Type B pancreatic cell (in vitro differentiated cells): Measurements from ENCODE around the gene GUCY1B1. TPM values are rescaled to one million over a fixed set of nuclear protein-coding genes. Genes with fewer than 3 reads are reported as not detected.

Experiments used
- DNase-seq: peaks from one replicate; pipeline ENCODE4 v3.0.0; 2021; ENCODE audit warnings: mixed read lengths; ENCODE audit not compliant: unreplicated experiment; ENCODE audit errors: extremely low spot score
- H3K27ac Mint-ChIP-seq: 2 replicates; pipeline ENCODE4 v1.8.0; 2021; ENCODE audit warnings: mild to moderate bottlenecking, mixed read lengths
- H3K27me3 Mint-ChIP-seq: 2 replicates; pipeline ENCODE4 v1.8.0; 2021; ENCODE audit warnings: mixed read lengths
- H3K36me3 Mint-ChIP-seq: 2 replicates; pipeline ENCODE4 v1.8.0; 2021; ENCODE audit warnings: mixed read lengths
- H3K4me1 Mint-ChIP-seq: one replicate; pipeline ENCODE4 v1.8.0; 2021; ENCODE audit warnings: mixed read lengths; ENCODE audit not compliant: unreplicated experiment
- H3K4me3 Mint-ChIP-seq: 2 replicates; pipeline ENCODE4 v1.8.0; 2021; ENCODE audit warnings: mild to moderate bottlenecking, mixed read lengths
- H3K9me3 Mint-ChIP-seq: 2 replicates; pipeline ENCODE4 v1.8.0; 2021; ENCODE audit warnings: mixed read lengths
- CTCF ChIP-seq: fragments of 200-600 bp; sonication (generic); conservative IDR thresholded peaks from 2 replicates; pipeline ENCODE4 v1.5.0; 2021; ENCODE audit warnings: antibody characterized with exemption, mild to moderate bottlenecking
- total RNA-seq: library from RNA; stranded (reverse); gene quantifications from 2 replicates; pipeline ENCODE4 v1.2.1, GENCODE V29; 2021; ENCODE audit warnings: low replicate concordance

The GUCY1B1 gene
- total RNA-seq, 1 donor from 2014 or later, result 6.6 TPM

DNA sequence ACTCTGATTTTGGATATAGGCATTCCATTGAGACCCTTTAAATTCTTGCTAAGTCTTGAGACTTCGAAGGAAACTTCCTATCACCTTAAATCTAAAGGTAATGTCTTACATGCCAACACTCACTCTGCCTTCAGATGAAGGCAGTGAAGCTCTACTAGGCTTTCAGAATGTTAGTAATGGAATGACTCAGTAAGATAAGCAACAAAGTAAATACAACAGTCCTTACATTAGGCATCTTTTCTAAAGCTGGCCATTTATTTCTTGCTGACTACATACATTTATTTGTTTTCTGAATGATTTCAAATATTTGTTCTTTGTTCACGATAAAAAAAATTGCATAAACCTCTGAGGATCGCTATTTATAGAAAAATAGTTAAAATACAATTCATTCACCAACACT, 63.8 kb downstream of the GUCY1B1 start:
- no peak for TF ChIP-seq CTCF

DNA sequence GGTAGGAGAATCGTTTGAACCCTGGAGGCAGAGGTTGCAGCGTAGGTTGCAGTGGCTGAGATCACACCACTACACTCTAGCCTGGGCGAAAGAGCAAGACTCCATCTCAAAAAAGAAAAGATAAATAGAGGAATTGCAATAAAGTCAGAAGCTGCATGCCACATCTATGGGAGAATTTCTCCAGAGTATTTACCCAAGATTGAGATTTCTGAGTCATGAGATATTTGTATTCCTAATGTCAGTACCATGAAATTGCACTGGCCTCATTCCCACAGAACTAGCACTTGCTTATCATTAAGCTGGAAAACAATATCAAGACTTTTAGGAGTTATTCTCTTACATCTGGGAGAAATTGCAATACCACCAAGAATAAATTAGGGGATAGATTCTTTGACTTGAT, 69.8 kb downstream of the GUCY1B1 start:
- no peak for TF ChIP-seq CTCF
- no peak for DNase-seq
- no peak overlapping the region for H3K4me3 Mint-ChIP-seq
- H3K36me3 Mint-ChIP-seq, result no peaks in the 10 kb centered on the region
- no peaks in the 10 kb centered on the region for H3K27me3 Mint-ChIP-seq
- H3K4me1 Mint-ChIP-seq, result peaks cover 4% of the 10 kb centered on the region
- H3K27ac Mint-ChIP-seq, result no peak overlapping the region
- peaks cover 6% of the 10 kb centered on the region for H3K9me3 Mint-ChIP-seq

More for the DNA sequence above, 63.8 kb downstream of the GUCY1B1 start:
- no peaks in the 10 kb centered on the region for H3K36me3 Mint-ChIP-seq
- H3K9me3 Mint-ChIP-seq, result peaks cover 14% of the 10 kb centered on the region
- H3K27ac Mint-ChIP-seq, result no peak overlapping the region
- DNase-seq, result no peak
- H3K4me3 Mint-ChIP-seq, result peak overlapping the region; percentile 45
- no peaks in the 10 kb centered on the region for H3K27me3 Mint-ChIP-seq
- no peaks in the 10 kb centered on the region for H3K4me1 Mint-ChIP-seq

GRCh38 chr4:155832664-155833063, 73.8 kb downstream of the GUCY1B1 start:
- Mint-ChIP-seq H3K36me3 (no peaks in the 10 kb centered on the region), H3K4me3 (no peak overlapping the region), H3K4me1 (peaks cover 4% of the 10 kb centered on the region), H3K27me3 (no peaks in the 10 kb centered on the region), H3K27ac (no peak overlapping the region), H3K9me3 (no peaks in the 10 kb centered on the region)
- DNase-seq, result no peak
- no peak for TF ChIP-seq CTCF

DNA sequence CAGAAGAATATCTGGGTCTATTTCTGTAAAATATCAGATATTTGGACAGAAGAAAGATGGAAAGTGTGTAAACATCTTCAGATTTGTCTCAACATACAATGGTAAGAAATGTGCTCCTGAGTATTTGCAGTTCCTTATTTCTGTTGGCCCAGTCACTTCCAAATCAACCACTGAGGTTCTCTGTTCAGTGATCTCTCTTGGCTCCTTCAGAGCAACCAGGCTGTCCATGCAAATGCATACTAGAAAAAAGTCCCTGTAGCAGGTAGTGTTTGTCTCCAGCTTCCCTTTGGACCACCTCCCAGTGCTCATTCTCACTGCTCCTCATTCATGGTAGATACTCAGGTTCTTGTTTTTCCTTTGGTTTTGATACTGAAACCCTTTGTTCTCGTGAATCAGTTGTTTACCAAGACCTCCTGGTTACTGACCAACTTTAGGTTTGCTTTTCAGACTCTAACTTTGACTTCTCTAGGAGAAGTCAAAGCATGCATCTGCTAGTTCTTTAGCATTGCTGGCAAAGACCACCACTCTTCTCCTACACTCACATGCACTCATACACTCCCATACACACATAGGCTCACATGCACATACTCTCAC, 78.5 kb downstream of the GUCY1B1 start:
- no peak for DNase-seq
- H3K27ac Mint-ChIP-seq, result no peak overlapping the region
- no peaks in the 10 kb centered on the region for H3K27me3 Mint-ChIP-seq
- peaks cover 4% of the 10 kb centered on the region for H3K4me1 Mint-ChIP-seq
- no peaks in the 10 kb centered on the region for H3K36me3 Mint-ChIP-seq
- no peak for TF ChIP-seq CTCF
- peaks cover 7% of the 10 kb centered on the region for H3K9me3 Mint-ChIP-seq
- no peak overlapping the region for H3K4me3 Mint-ChIP-seq

GRCh38 chr4:155842080-155842479, 83.3 kb downstream of the GUCY1B1 start:
- no peak for DNase-seq
- H3K27me3 Mint-ChIP-seq, result no peaks in the 10 kb centered on the region
- TF ChIP-seq CTCF, result no peak
- H3K36me3 Mint-ChIP-seq, result no peaks in the 10 kb centered on the region
- H3K4me3 Mint-ChIP-seq, result no peak overlapping the region
- peak overlapping the region; percentile 90 for H3K27ac Mint-ChIP-seq
- H3K4me1 Mint-ChIP-seq, result no peaks in the 10 kb centered on the region
- H3K9me3 Mint-ChIP-seq, result peaks cover 7% of the 10 kb centered on the region

GRCh38 chr4:155846929-155847328, 88.1 kb downstream of the GUCY1B1 start:
- no peak overlapping the region for H3K4me3 Mint-ChIP-seq
- TF ChIP-seq CTCF, result no peak
- H3K36me3 Mint-ChIP-seq, result peaks cover 6% of the 10 kb centered on the region
- no peaks in the 10 kb centered on the region for H3K4me1 Mint-ChIP-seq
- no peak for DNase-seq
- no peaks in the 10 kb centered on the region for H3K27me3 Mint-ChIP-seq
- H3K9me3 Mint-ChIP-seq, result peaks cover 5% of the 10 kb centered on the region
- no peak overlapping the region for H3K27ac Mint-ChIP-seq
